Activated naive CD4-positive, alpha-beta T cell treated with anti-CD3 and anti-CD28 coated beads for 36 hours (primary cell): ENCODE data around the gene EVA1B. TPM values are rescaled to one million over a fixed set of nuclear protein-coding genes. Genes with fewer than 3 reads are reported as not detected.
A peak's percentile ranks its signal among the peaks of the same experiment; 100 is the strongest.

Experiments used
- CTCF ChIA-PET: fragments of 350-600 bp; sonication (Branson Sonifier 250); formaldehyde crosslinking; loops from one replicate; lab custom pipeline; 2021; ENCODE audit warnings: antibody characterized with exemption; lab: Charles Lee
- DNase-seq: peaks from one replicate; pipeline ENCODE4 v3.0.0-alpha.2; 2020
- H3K27ac Mint-ChIP-seq: one replicate; pipeline ENCODE4 v1.8.0; 2021; ENCODE audit warnings: mild to moderate bottlenecking, mixed read lengths
- H3K27me3 Mint-ChIP-seq: one replicate; pipeline ENCODE4 v1.8.0; 2021; ENCODE audit warnings: low read depth, mixed read lengths
- H3K36me3 Mint-ChIP-seq: one replicate; pipeline ENCODE4 v1.8.0; 2021; ENCODE audit warnings: low read depth, mixed read lengths
- H3K4me1 Mint-ChIP-seq: one replicate; pipeline ENCODE4 v1.8.0; 2021; ENCODE audit warnings: low read depth, mixed read lengths
- H3K4me3 Mint-ChIP-seq: one replicate; pipeline ENCODE4 v1.8.0; 2021; ENCODE audit warnings: mild to moderate bottlenecking, moderate library complexity, mixed read lengths
- H3K9me3 Mint-ChIP-seq: one replicate; pipeline ENCODE4 v1.8.0; 2021; ENCODE audit warnings: mixed read lengths
- intact Hi-C: fragments of 100-400 bp; cut with micrococcal nuclease; formaldehyde crosslinking; loops from one replicate; pipeline ENCODE4 v1.15.1; 2023
- total RNA-seq, 2 experiments: library from RNA; stranded (reverse); gene quantifications; one replicate each; pipeline ENCODE4 v1.2.3, GENCODE V29; 2021

EVA1B gene
- total RNA-seq, 2 experiments from 2014 or later, result 1.9 to 2.1 TPM

GRCh38 chr1:36343651-36344394, 20.4 kb upstream of the EVA1B start:
- Mint-ChIP-seq H3K27ac (no peak overlapping the region), H3K27me3 (no peaks in the 10 kb centered on the region), H3K9me3 (no peaks in the 10 kb centered on the region), H3K4me3 (no peak overlapping the region), H3K4me1 (peaks cover 18% of the 10 kb centered on the region), H3K36me3 (peaks cover 14% of the 10 kb centered on the region)
- no peak for DNase-seq
- CTCF ChIA-PET, result interaction anchor here (0.7 to 4.1 kb wide), 11 partner anchors 16 to 83 kb away, joined by 3 to 53 read pairs (median 9); no protein-coding TSS in a partner anchor
- intact Hi-C loops, result loop anchor here (2.0 kb wide), 1 partner anchor 41 kb away; the partner anchor contains the start of gene STK40

GRCh38 chr1:36342426-36343185, 19.2 kb upstream of the EVA1B start:
- H3K36me3 Mint-ChIP-seq, result peaks cover 12% of the 10 kb centered on the region
- H3K9me3 Mint-ChIP-seq, result no peaks in the 10 kb centered on the region

GRCh38 chr1:36341626-36342320, 18.3 kb upstream of the EVA1B start:
- H3K4me3 Mint-ChIP-seq, result no peak overlapping the region
- peaks cover 18% of the 10 kb centered on the region for H3K4me1 Mint-ChIP-seq
- no peaks in the 10 kb centered on the region for H3K9me3 Mint-ChIP-seq
- no peak overlapping the region for H3K27ac Mint-ChIP-seq
- intact Hi-C loops, result loop anchor here (1.0 to 2.0 kb wide), 3 partner anchors 28 to 79 kb away; partner anchors contain the start of gene STK40
- peaks cover 9% of the 10 kb centered on the region for H3K36me3 Mint-ChIP-seq
- no peak for DNase-seq
- no peaks in the 10 kb centered on the region for H3K27me3 Mint-ChIP-seq
- CTCF ChIA-PET, result interaction anchor here (0.6 to 4.1 kb wide), 18 partner anchors 10 to 1093 kb away, joined by 3 to 53 read pairs (median 4); no protein-coding TSS in a partner anchor

More at GRCh38 chr1:36342426-36343185, 19.2 kb upstream of the EVA1B start:
- Mint-ChIP-seq H3K27me3 (no peaks in the 10 kb centered on the region), H3K4me1 (peaks cover 18% of the 10 kb centered on the region), H3K27ac (peak overlapping the region; percentile 66), H3K4me3 (no peak overlapping the region)
- intact Hi-C loops, result loop anchor here (1.0 to 2.0 kb wide), 3 partner anchors 27 to 78 kb away; partner anchors contain the start of gene STK40
- peak; percentile 70 for DNase-seq
- CTCF ChIA-PET, result interaction anchor here (0.5 to 4.1 kb wide), 23 partner anchors 9 to 1092 kb away, joined by 3 to 53 read pairs (median 4); no protein-coding TSS in a partner anchor

- Mint-ChIP-seq H3K27me3 (no peaks in the 10 kb centered on the region), H3K4me3 (no peak overlapping the region), H3K4me1 (peaks cover 15% of the 10 kb centered on the region), H3K36me3 (peaks cover 6% of the 10 kb centered on the region), H3K9me3 (no peaks in the 10 kb centered on the region), H3K27ac (no peak overlapping the region)
- no peak for DNase-seq
- CTCF ChIA-PET, result interaction anchor here (4.1 kb wide), 1 partner anchor 84 kb away, joined by 47 read pairs; no protein-coding TSS in a partner anchor
- intact Hi-C loops, result no loop called here
These were observed 16.2 kb upstream of the EVA1B start for GRCh38 chr1:36339615-36340014.

GRCh38 chr1:36339215-36339614, 15.8 kb upstream of the EVA1B start:
- no peak overlapping the region for H3K27ac Mint-ChIP-seq
- H3K9me3 Mint-ChIP-seq, result no peaks in the 10 kb centered on the region
- no peak for DNase-seq
- peaks cover 12% of the 10 kb centered on the region for H3K4me1 Mint-ChIP-seq
- H3K36me3 Mint-ChIP-seq, result peaks cover 5% of the 10 kb centered on the region
- no peak overlapping the region for H3K4me3 Mint-ChIP-seq
- H3K27me3 Mint-ChIP-seq, result no peaks in the 10 kb centered on the region
- CTCF ChIA-PET, result no interaction called here
- intact Hi-C loops, result no loop called here

- intact Hi-C loops, result no loop called here
- no peak overlapping the region for H3K4me3 Mint-ChIP-seq
- CTCF ChIA-PET, result no interaction called here
- peaks cover 5% of the 10 kb centered on the region for H3K36me3 Mint-ChIP-seq
- H3K27me3 Mint-ChIP-seq, result no peaks in the 10 kb centered on the region
- no peaks in the 10 kb centered on the region for H3K9me3 Mint-ChIP-seq
- H3K27ac Mint-ChIP-seq, result no peak overlapping the region
- no peak for DNase-seq
- H3K4me1 Mint-ChIP-seq, result peaks cover 7% of the 10 kb centered on the region
These were observed 14.4 kb upstream of the EVA1B start for GRCh38 chr1:36337830-36338229.

GRCh38 chr1:36330940-36331339, 7.5 kb upstream of the EVA1B start:
- intact Hi-C loops, result no loop called here
- Mint-ChIP-seq H3K4me3 (no peak overlapping the region), H3K9me3 (no peaks in the 10 kb centered on the region), H3K27me3 (peaks cover under 1% of the 10 kb centered on the region), H3K27ac (no peak overlapping the region), H3K36me3 (no peaks in the 10 kb centered on the region), H3K4me1 (no peaks in the 10 kb centered on the region)
- no peak for DNase-seq
- CTCF ChIA-PET, result interaction anchor here (1.3 kb wide), 1 partner anchor 196 kb away, joined by 3 read pairs; no protein-coding TSS in a partner anchor

- H3K4me1 Mint-ChIP-seq, result no peaks in the 10 kb centered on the region
- H3K27ac Mint-ChIP-seq, result no peak overlapping the region
- H3K36me3 Mint-ChIP-seq, result no peaks in the 10 kb centered on the region
- no peak overlapping the region for H3K4me3 Mint-ChIP-seq
- no peak for DNase-seq
- peaks cover 2% of the 10 kb centered on the region for H3K27me3 Mint-ChIP-seq
- H3K9me3 Mint-ChIP-seq, result no peaks in the 10 kb centered on the region
- intact Hi-C loops, result no loop called here
- CTCF ChIA-PET, result interaction anchor here (1.0 kb wide), 1 partner anchor 13 kb away, joined by 3 read pairs; no protein-coding TSS in a partner anchor
These were observed 6.4 kb upstream of the EVA1B start for GRCh38 chr1:36329817-36330216.

- CTCF ChIA-PET, result no interaction called here
- no peak overlapping the region for H3K27ac Mint-ChIP-seq
- no peaks in the 10 kb centered on the region for H3K9me3 Mint-ChIP-seq
- peaks cover 9% of the 10 kb centered on the region for H3K4me1 Mint-ChIP-seq
- DNase-seq, result no peak
- H3K27me3 Mint-ChIP-seq, result peaks cover 5% of the 10 kb centered on the region
- H3K36me3 Mint-ChIP-seq, result no peaks in the 10 kb centered on the region
- intact Hi-C loops, result no loop called here
- no peak overlapping the region for H3K4me3 Mint-ChIP-seq
These were observed 5.3 kb upstream of the EVA1B start for GRCh38 chr1:36328713-36329112.

- Mint-ChIP-seq H3K4me3 (no peak overlapping the region), H3K4me1 (peaks cover 9% of the 10 kb centered on the region), H3K27me3 (peaks cover 5% of the 10 kb centered on the region), H3K27ac (no peak overlapping the region), H3K36me3 (no peaks in the 10 kb centered on the region), H3K9me3 (no peaks in the 10 kb centered on the region)
- CTCF ChIA-PET, result no interaction called here
- intact Hi-C loops, result no loop called here
- DNase-seq, result no peak
These were observed 4.6 kb upstream of the EVA1B start for GRCh38 chr1:36328088-36328480.

GRCh38 chr1:36327421-36328087, 4.1 kb upstream of the EVA1B start:
- intact Hi-C loops, result no loop called here
- Mint-ChIP-seq H3K4me3 (no peak overlapping the region), H3K27ac (no peak overlapping the region), H3K27me3 (peaks cover 5% of the 10 kb centered on the region), H3K36me3 (no peaks in the 10 kb centered on the region), H3K4me1 (peaks cover 9% of the 10 kb centered on the region), H3K9me3 (no peaks in the 10 kb centered on the region)
- no peak for DNase-seq
- CTCF ChIA-PET, result no interaction called here
